GM12801 (cell line): ENCODE results near the gene BICD1.

Experiments
- TF ChIP-seq, protein P1 (sequence below): IDR thresholded peaks from one replicate; pipeline ENCODE4 v1.5.1; 2011; ENCODE audit warnings: control low read depth; ENCODE audit not compliant: insufficient read length; ENCODE audit errors: extremely low read depth

Gene BICD1

GRCh38 chr12:32379667-32380066, 273.0 kb downstream of the BICD1 start:
- TF ChIP-seq, protein P1, sequence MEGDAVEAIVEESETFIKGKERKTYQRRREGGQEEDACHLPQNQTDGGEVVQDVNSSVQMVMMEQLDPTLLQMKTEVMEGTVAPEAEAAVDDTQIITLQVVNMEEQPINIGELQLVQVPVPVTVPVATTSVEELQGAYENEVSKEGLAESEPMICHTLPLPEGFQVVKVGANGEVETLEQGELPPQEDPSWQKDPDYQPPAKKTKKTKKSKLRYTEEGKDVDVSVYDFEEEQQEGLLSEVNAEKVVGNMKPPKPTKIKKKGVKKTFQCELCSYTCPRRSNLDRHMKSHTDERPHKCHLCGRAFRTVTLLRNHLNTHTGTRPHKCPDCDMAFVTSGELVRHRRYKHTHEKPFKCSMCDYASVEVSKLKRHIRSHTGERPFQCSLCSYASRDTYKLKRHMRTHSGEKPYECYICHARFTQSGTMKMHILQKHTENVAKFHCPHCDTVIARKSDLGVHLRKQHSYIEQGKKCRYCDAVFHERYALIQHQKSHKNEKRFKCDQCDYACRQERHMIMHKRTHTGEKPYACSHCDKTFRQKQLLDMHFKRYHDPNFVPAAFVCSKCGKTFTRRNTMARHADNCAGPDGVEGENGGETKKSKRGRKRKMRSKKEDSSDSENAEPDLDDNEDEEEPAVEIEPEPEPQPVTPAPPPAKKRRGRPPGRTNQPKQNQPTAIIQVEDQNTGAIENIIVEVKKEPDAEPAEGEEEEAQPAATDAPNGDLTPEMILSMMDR, result no peak

DNA sequence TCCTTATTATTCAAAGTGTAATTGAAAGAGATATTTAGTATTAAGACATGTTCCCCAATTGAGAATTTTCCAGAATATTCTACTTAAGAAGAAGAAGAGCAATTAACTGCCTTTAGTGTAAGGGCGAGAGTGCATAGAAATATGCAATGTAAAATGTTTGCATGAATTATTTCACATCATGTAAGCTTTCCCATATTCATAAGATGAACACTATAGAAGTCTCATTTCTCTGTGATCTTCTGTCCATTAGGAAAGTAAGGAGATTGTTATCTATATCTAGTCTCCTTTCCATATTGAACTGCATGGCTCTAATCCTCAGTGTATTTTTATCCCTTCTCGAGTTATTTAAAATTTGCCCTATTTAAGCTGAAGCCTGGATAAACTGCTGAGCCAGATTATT, 275.6 kb downstream of the BICD1 start:
- TF ChIP-seq, protein P1, result no peak

GRCh38 chr12:32390572-32391219, 284.0 kb downstream of the BICD1 start:
- TF ChIP-seq, protein P1, result no peak

- TF ChIP-seq, protein P1, result no peak
Observed at GRCh38 chr12:32395026-32395425, 288.4 kb downstream of the BICD1 start.

DNA sequence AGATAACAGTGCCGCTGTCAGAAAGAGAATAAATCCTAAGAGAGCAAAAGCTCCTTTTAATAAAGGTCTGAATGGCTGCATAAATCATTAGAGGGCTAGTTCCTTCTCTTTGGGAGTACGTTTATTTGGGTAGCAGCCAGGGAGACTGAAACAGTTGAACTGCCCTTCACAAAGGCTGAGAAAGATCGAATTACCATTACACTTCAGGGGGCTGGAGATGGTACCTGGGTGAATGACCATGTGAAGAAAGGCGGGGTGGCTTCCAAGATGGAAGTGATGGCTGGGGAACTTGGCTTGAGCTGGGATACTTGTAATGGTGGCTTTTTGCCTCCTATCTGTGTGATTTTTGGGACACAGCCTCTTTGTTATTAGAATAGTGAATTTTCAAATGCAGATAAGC, 291.0 kb downstream of the BICD1 start:
- TF ChIP-seq, protein P1, result no peak

GRCh38 chr12:32398181-32398580, 291.5 kb downstream of the BICD1 start:
- TF ChIP-seq, protein P1, result no peak

- TF ChIP-seq, protein P1, result no peak
Observed at GRCh38 chr12:32398816-32399369, 292.2 kb downstream of the BICD1 start.
